SK-N-SH (cell line): ENCODE measurements around the gene NALCN.

Experiments
- CTCF ChIP-seq: fragments of 200-600 bp; sonication (generic); IDR thresholded peaks from 2 replicates; pipeline ENCODE4 v1.6.1; 2017; ENCODE audit warnings: antibody characterized with exemption, mild to moderate bottlenecking, moderate library complexity
- EP300 ChIP-seq, 2 experiments: IDR thresholded peaks; 2 replicates each; pipeline versions ENCODE4 v1.4.0 to v1.6.1; 2012; ENCODE audit warnings: borderline replicate concordance in 1 of 2, low read depth in 1 of 2, low read length in 1 of 2
- GABPA ChIP-seq: IDR thresholded peaks from 2 replicates; pipeline ENCODE4 v1.4.0; 2012; ENCODE audit warnings: low read depth, mild to moderate bottlenecking
- GATA2 ChIP-seq: sonication (generic); formaldehyde crosslinking; IDR thresholded peaks from 2 replicates; pipeline ENCODE4 v1.5.0; 2020; ENCODE audit warnings: mild to moderate bottlenecking, missing genetic modification reagents
- MAX ChIP-seq: IDR thresholded peaks from 2 replicates; pipeline ENCODE4 v1.4.0; 2012; ENCODE audit warnings: low read depth
- NFIC ChIP-seq: IDR thresholded peaks from 2 replicates; pipeline ENCODE4 v1.4.0; 2012; ENCODE audit warnings: borderline replicate concordance
- POLR2AphosphoS5 ChIP-seq: IDR thresholded peaks from 2 replicates; pipeline ENCODE4 v1.6.1; 2012; ENCODE audit warnings: low read depth, low read length
- RAD21 ChIP-seq: IDR thresholded peaks from 2 replicates; pipeline ENCODE4 v1.6.1; 2012; ENCODE audit warnings: mild to moderate bottlenecking, low read length
- REST ChIP-seq: IDR thresholded peaks from 2 replicates; pipeline ENCODE4 v1.6.1; 2012; ENCODE audit warnings: mild to moderate bottlenecking, low read depth, low read length, moderate library complexity
- RFX5 ChIP-seq: IDR thresholded peaks from 2 replicates; pipeline ENCODE4 v1.6.1; 2012; ENCODE audit warnings: mild to moderate bottlenecking, improper control_type of control experiment, low read length
- TEAD4 ChIP-seq: IDR thresholded peaks from 2 replicates; pipeline ENCODE4 v1.4.0; 2012; ENCODE audit warnings: mild to moderate bottlenecking, borderline replicate concordance; ENCODE audit not compliant: insufficient read depth
- TF ChIP-seq, protein P1 (sequence below): fragments of 150-350 bp; IDR thresholded peaks from 2 replicates; pipeline ENCODE4 v1.6.1; 2016; ENCODE audit warnings: mild to moderate bottlenecking, low read depth, low read length
- TF ChIP-seq, protein P2 (sequence below): IDR thresholded peaks from 2 replicates; pipeline ENCODE4 v1.4.0; 2012; ENCODE audit warnings: low read depth, borderline replicate concordance

- TF ChIP-seq GATA2 (CRISPR knock-in tag) (no peak), CTCF (no peak), GABPA (no peak), POLR2AphosphoS5 (no peak), RAD21 (no peak), TEAD4 (no peak), EP300 (IDR thresholded peaks at IDR 0.05; ENCODE audit: borderline replicate concordance in 1 of 2, low read depth in 1 of 2, low read length in 1 of 2) (no peak), RFX5 (no peak), REST (no peak), NFIC (no peak), MAX (no peak)
- TF ChIP-seq, protein P1, sequence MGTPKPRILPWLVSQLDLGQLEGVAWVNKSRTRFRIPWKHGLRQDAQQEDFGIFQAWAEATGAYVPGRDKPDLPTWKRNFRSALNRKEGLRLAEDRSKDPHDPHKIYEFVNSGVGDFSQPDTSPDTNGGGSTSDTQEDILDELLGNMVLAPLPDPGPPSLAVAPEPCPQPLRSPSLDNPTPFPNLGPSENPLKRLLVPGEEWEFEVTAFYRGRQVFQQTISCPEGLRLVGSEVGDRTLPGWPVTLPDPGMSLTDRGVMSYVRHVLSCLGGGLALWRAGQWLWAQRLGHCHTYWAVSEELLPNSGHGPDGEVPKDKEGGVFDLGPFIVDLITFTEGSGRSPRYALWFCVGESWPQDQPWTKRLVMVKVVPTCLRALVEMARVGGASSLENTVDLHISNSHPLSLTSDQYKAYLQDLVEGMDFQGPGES = no peak
- TF ChIP-seq, protein P2, sequence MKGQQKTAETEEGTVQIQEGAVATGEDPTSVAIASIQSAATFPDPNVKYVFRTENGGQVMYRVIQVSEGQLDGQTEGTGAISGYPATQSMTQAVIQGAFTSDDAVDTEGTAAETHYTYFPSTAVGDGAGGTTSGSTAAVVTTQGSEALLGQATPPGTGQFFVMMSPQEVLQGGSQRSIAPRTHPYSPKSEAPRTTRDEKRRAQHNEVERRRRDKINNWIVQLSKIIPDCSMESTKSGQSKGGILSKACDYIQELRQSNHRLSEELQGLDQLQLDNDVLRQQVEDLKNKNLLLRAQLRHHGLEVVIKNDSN = no peak
Observed at GRCh38 chr13:101080616-101081015, 335.7 kb downstream of the NALCN start.
